SK-N-SH (cell line): ENCODE results near the gene MLANA.

Experiments
- EP300 ChIP-seq, 2 experiments: IDR thresholded peaks; 2 replicates each; pipeline versions ENCODE4 v1.4.0 to v1.6.1; 2012; ENCODE audit warnings: borderline replicate concordance in 1 of 2, low read depth in 1 of 2, low read length in 1 of 2
- EZH2phosphoT487 ChIP-seq: fragments of 200-600 bp; sonication (generic); IDR thresholded peaks from 2 replicates; pipeline ENCODE4 v1.6.1; 2017; ENCODE audit warnings: low read depth, mixed run types, mild to moderate bottlenecking, antibody characterized with exemption, moderate library complexity, borderline replicate concordance
- JUND ChIP-seq: IDR thresholded peaks from 2 replicates; pipeline ENCODE4 v1.4.0; 2012
- RAD21 ChIP-seq: IDR thresholded peaks from 2 replicates; pipeline ENCODE4 v1.6.1; 2012; ENCODE audit warnings: mild to moderate bottlenecking, low read length
- TEAD4 ChIP-seq: IDR thresholded peaks from 2 replicates; pipeline ENCODE4 v1.4.0; 2012; ENCODE audit warnings: mild to moderate bottlenecking, borderline replicate concordance; ENCODE audit not compliant: insufficient read depth
- TF ChIP-seq, protein P1 (sequence below): fragments of 200-600 bp; sonication (generic); IDR thresholded peaks from 2 replicates; pipeline ENCODE4 v1.6.1; 2017; ENCODE audit warnings: antibody characterized with exemption, mild to moderate bottlenecking, moderate library complexity
- TF ChIP-seq, protein P2 (sequence below): fragments of 150-350 bp; IDR thresholded peaks from 2 replicates; pipeline ENCODE4 v1.6.1; 2016; ENCODE audit warnings: mild to moderate bottlenecking, low read depth, low read length
- TF ChIP-seq, protein P3 (sequence below): fragments of 150-350 bp; IDR thresholded peaks from 2 replicates; pipeline ENCODE4 v1.6.1; 2017; ENCODE audit warnings: antibody characterized with exemption, low read length, low read depth, borderline replicate concordance
- TF ChIP-seq, protein P4 (sequence below): IDR thresholded peaks from 2 replicates; pipeline ENCODE4; 2012

DNA sequence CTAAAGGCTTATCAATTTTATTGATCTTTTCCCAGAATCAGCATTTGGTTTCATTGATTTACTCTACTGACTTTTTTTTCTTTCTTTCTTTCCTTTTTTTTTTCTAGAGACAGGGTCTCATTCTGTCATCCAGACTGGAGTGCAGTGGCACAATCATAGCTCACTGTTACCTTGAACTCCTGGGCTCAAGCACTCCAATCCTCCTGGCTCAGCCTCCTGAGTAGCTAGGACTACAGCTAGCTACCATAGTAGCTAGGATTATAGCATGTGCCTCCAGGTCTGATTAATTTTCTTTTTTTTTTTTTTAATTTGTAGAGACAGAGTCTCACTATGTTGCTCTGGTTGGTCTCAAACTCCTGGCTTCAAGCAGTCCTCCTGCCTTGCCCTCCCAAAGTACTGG lies 11.7 kb downstream of the MLANA start:
- TF ChIP-seq EZH2phosphoT487 = no peak
- TF ChIP-seq EP300 (IDR thresholded peaks at IDR 0.05; ENCODE audit: borderline replicate concordance in 1 of 2, low read depth in 1 of 2, low read length in 1 of 2) = no peak
- no peak for TF ChIP-seq RAD21
- TF ChIP-seq, protein P1, sequence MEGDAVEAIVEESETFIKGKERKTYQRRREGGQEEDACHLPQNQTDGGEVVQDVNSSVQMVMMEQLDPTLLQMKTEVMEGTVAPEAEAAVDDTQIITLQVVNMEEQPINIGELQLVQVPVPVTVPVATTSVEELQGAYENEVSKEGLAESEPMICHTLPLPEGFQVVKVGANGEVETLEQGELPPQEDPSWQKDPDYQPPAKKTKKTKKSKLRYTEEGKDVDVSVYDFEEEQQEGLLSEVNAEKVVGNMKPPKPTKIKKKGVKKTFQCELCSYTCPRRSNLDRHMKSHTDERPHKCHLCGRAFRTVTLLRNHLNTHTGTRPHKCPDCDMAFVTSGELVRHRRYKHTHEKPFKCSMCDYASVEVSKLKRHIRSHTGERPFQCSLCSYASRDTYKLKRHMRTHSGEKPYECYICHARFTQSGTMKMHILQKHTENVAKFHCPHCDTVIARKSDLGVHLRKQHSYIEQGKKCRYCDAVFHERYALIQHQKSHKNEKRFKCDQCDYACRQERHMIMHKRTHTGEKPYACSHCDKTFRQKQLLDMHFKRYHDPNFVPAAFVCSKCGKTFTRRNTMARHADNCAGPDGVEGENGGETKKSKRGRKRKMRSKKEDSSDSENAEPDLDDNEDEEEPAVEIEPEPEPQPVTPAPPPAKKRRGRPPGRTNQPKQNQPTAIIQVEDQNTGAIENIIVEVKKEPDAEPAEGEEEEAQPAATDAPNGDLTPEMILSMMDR = no peak
- TF ChIP-seq, protein P2, sequence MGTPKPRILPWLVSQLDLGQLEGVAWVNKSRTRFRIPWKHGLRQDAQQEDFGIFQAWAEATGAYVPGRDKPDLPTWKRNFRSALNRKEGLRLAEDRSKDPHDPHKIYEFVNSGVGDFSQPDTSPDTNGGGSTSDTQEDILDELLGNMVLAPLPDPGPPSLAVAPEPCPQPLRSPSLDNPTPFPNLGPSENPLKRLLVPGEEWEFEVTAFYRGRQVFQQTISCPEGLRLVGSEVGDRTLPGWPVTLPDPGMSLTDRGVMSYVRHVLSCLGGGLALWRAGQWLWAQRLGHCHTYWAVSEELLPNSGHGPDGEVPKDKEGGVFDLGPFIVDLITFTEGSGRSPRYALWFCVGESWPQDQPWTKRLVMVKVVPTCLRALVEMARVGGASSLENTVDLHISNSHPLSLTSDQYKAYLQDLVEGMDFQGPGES = no peak
- TF ChIP-seq TEAD4 = no peak
- TF ChIP-seq, protein P3, sequence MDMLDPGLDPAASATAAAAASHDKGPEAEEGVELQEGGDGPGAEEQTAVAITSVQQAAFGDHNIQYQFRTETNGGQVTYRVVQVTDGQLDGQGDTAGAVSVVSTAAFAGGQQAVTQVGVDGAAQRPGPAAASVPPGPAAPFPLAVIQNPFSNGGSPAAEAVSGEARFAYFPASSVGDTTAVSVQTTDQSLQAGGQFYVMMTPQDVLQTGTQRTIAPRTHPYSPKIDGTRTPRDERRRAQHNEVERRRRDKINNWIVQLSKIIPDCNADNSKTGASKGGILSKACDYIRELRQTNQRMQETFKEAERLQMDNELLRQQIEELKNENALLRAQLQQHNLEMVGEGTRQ = no peak
- TF ChIP-seq, protein P4, sequence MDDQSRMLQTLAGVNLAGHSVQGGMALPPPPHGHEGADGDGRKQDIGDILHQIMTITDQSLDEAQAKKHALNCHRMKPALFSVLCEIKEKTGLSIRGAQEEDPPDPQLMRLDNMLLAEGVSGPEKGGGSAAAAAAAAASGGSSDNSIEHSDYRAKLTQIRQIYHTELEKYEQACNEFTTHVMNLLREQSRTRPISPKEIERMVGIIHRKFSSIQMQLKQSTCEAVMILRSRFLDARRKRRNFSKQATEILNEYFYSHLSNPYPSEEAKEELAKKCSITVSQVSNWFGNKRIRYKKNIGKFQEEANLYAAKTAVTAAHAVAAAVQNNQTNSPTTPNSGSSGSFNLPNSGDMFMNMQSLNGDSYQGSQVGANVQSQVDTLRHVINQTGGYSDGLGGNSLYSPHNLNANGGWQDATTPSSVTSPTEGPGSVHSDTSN = no peak
- no peak for TF ChIP-seq JUND
